PC-9 (cell line): ENCODE measurements around the gene TNFRSF25. TPM values are rescaled to one million over a fixed set of nuclear protein-coding genes. Genes with fewer than 3 reads are reported as not detected.

Experiments
- BruUV-seq: library from RNA; stranded (reverse); fragments of 400-500 nt; replicated peaks from 2 replicates; lab custom pipeline; 2021; lab: Mats Ljungman, UMichigan
- CTCF ChIA-PET: fragments of 300-600 bp; sonication (Branson Sonifier 250); formaldehyde crosslinking; loops from one replicate; lab custom pipeline; 2022; ENCODE audit warnings: antibody characterized with exemption; lab: Charles Lee
- POLR2A ChIA-PET: fragments of 300-600 bp; sonication (Branson Sonifier 250); formaldehyde crosslinking; loops from one replicate; lab custom pipeline; 2022; ENCODE audit warnings: antibody characterized with exemption; ENCODE audit not compliant: unreplicated experiment; lab: Charles Lee
- DNase-seq, 2 experiments: peaks; one replicate each; pipeline versions ENCODE4 v3.0.0 to v3.0.0-alpha.2; 2015 to 2022; ENCODE audit warnings: mixed read lengths in 1 of 2
- H2AFZ ChIP-seq: fragments of 200-600 bp; sonication (generic); 2 replicates; pipeline ENCODE4 v1.8.1; 2017; ENCODE audit warnings: antibody characterized with exemption
- H3F3A ChIP-seq: fragments of 200-600 bp; sonication (generic); 2 replicates; pipeline ENCODE4 v1.8.1; 2017; ENCODE audit warnings: antibody characterized with exemption, mild to moderate bottlenecking, low read depth; ENCODE audit not compliant: insufficient read depth
- H3K27ac ChIP-seq: fragments of 200-600 bp; sonication (generic); 2 replicates; pipeline ENCODE4 v1.6.1; 2016; ENCODE audit warnings: mixed run types
- H3K27me3 ChIP-seq: fragments of 200-600 bp; sonication (generic); 2 replicates; pipeline ENCODE4 v1.6.1; 2016; ENCODE audit warnings: low read depth, mixed run types; ENCODE audit not compliant: insufficient read depth
- H3K36me3 ChIP-seq: fragments of 200-600 bp; sonication (generic); 2 replicates; pipeline ENCODE4 v1.6.1; 2016; ENCODE audit warnings: low read depth, mixed run types
- H3K4me1 ChIP-seq: fragments of 200-600 bp; sonication (generic); replicated peaks from 2 replicates; pipeline ENCODE4 v1.6.1; 2016; ENCODE audit warnings: mixed run types; ENCODE audit not compliant: insufficient read depth
- H3K4me2 ChIP-seq: fragments of 200-600 bp; sonication (generic); 2 replicates; pipeline ENCODE4 v1.6.1; 2017; ENCODE audit warnings: mixed run types
- H3K4me3 ChIP-seq: fragments of 200-600 bp; sonication (generic); 2 replicates; pipeline ENCODE4 v1.6.1; 2016; ENCODE audit warnings: mixed run types
- H3K79me2 ChIP-seq: fragments of 200-600 bp; sonication (generic); 2 replicates; pipeline ENCODE4 v1.6.1; 2017; ENCODE audit warnings: low read depth, mixed run types
- H3K9me2 ChIP-seq: fragments of 200-600 bp; sonication (generic); 2 replicates; pipeline ENCODE4 v1.8.1; 2017; ENCODE audit warnings: mild to moderate bottlenecking; ENCODE audit not compliant: insufficient read depth
- H3K9me3 ChIP-seq: fragments of 200-600 bp; sonication (generic); 2 replicates; pipeline ENCODE4 v1.8.1; 2016; ENCODE audit warnings: low read depth; ENCODE audit not compliant: insufficient read depth
- H4K20me1 ChIP-seq: fragments of 200-600 bp; sonication (generic); 2 replicates; pipeline ENCODE4 v1.8.1; 2017; ENCODE audit not compliant: insufficient read depth
- EZH2 ChIP-seq: fragments of 200-600 bp; sonication (generic); IDR thresholded peaks from 2 replicates; pipeline ENCODE4 v1.8.0; 2017; ENCODE audit warnings: antibody characterized with exemption, low read depth
- intact Hi-C: fragments of 100-400 bp; cut with micrococcal nuclease; formaldehyde crosslinking; loops from one replicate; pipeline ENCODE4 v1.10.0; 2022; ENCODE audit not compliant: unreplicated experiment
- total RNA-seq: library from RNA; stranded (reverse); gene quantifications from 2 replicates; pipeline ENCODE4 v1.2.3, GENCODE V29; 2021
- TF ChIP-seq, protein P1 (sequence below): fragments of 200-600 bp; sonication (generic); conservative IDR thresholded peaks from 2 replicates; pipeline ENCODE4 v1.6.1; 2017; ENCODE audit warnings: mixed run types, antibody characterized with exemption, mild to moderate bottlenecking, moderate library complexity

Gene TNFRSF25
- total RNA-seq, 1 experiment from 2014 or later: 12.3 TPM

GRCh38 chr1:6491966-6492365, 26.0 kb upstream of the TNFRSF25 start:
- peaks cover 12% of the 10 kb centered on the region; the same call in 1 of the 2 replicates for H3F3A ChIP-seq
- H3K4me1 ChIP-seq: peaks cover 19% of the 10 kb centered on the region
- H3K27me3 ChIP-seq: no peaks in the 10 kb centered on the region
- no peak for DNase-seq
- intact Hi-C loops: loop anchor here (2.0 to 5.0 kb wide), 3 partner anchors 31 to 140 kb away; partner anchors contain the start of gene KLHL21
- H3K9me2 ChIP-seq: no peaks in the 10 kb centered on the region
- peak overlapping the region; percentile 98 for H3K4me2 ChIP-seq
- TF ChIP-seq, protein P1, sequence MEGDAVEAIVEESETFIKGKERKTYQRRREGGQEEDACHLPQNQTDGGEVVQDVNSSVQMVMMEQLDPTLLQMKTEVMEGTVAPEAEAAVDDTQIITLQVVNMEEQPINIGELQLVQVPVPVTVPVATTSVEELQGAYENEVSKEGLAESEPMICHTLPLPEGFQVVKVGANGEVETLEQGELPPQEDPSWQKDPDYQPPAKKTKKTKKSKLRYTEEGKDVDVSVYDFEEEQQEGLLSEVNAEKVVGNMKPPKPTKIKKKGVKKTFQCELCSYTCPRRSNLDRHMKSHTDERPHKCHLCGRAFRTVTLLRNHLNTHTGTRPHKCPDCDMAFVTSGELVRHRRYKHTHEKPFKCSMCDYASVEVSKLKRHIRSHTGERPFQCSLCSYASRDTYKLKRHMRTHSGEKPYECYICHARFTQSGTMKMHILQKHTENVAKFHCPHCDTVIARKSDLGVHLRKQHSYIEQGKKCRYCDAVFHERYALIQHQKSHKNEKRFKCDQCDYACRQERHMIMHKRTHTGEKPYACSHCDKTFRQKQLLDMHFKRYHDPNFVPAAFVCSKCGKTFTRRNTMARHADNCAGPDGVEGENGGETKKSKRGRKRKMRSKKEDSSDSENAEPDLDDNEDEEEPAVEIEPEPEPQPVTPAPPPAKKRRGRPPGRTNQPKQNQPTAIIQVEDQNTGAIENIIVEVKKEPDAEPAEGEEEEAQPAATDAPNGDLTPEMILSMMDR: no peak
- no peak for TF ChIP-seq EZH2
- no peak overlapping the region for H2AFZ ChIP-seq
- ChIA-PET CTCF (interaction anchor here (0.7 to 1.2 kb wide), 2 partner anchors 21 to 31 kb away, joined by 3 to 5 read pairs; no protein-coding TSS in a partner anchor), POLR2A (interaction anchor here (0.6 to 0.7 kb wide), 2 partner anchors 69 to 462 kb away, joined by 3 to 5 read pairs; no protein-coding TSS in a partner anchor)
- no peaks in the 10 kb centered on the region for H3K36me3 ChIP-seq
- H3K27ac ChIP-seq: peak overlapping the region; percentile 89
- no peaks in the 10 kb centered on the region for H4K20me1 ChIP-seq
- H3K9me3 ChIP-seq: no peaks in the 10 kb centered on the region
- no peaks in the 10 kb centered on the region for H3K79me2 ChIP-seq
- no TSS peak for BruUV-seq
- peak overlapping the region; percentile 89; the same call in 1 of the 2 replicates for H3K4me3 ChIP-seq

DNA sequence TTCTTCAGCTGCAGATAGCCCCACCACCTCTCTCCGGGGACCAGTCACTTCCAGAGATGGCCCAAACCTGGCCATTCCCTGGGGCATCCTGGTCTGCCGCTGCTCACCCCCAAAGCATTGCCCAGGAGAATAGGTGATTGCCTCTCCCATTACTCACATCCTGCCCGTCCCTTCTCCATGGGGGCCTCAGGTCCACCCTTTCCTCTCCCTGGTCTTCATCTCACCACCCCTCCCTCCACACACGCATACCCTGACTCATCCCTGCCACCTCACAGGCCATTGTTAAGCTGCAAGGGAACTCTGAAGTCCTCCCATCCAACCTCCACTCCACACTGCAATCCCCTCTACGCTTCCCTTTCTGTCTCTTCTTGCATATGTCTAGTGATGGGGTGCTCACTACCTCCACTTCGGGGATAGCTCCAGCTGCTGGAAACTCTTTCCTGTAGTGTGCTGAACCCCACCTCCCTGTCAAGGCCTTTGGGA, 25.5 kb upstream of the TNFRSF25 start, which contains the start of gene PLEKHG5:
Gene PLEKHG5, minus strand, starts transcription at position 188 of the 483 bp plus-strand sequence. CDS start 14,096 bp downstream, outside the sequence.
- intact Hi-C loops: loop anchor here (2.0 to 5.0 kb wide), 3 partner anchors 31 to 139 kb away; partner anchors contain the start of gene KLHL21
- Histone ChIP-seq H3F3A (peaks cover 12% of the 10 kb centered on the region; the same call in 1 of the 2 replicates), H3K9me3 (no peaks in the 10 kb centered on the region), H2AFZ (peak within 1 kb of the TSS; percentile 90), H3K4me2 (peak within 1 kb of the TSS; percentile 98), H3K27ac (peak within 1 kb of the TSS; percentile 89), H3K4me3 (peak within 1 kb of the TSS; percentile 89), H4K20me1 (no peaks in the 10 kb centered on the region), H3K27me3 (no peaks in the 10 kb centered on the region), H3K9me2 (no peaks in the 10 kb centered on the region), H3K36me3 (no peaks in the 10 kb centered on the region), H3K4me1 (peaks cover 19% of the 10 kb centered on the region), H3K79me2 (no peaks in the 10 kb centered on the region)
- DNase-seq: peak; percentile 63 to 75
- no peak for TF ChIP-seq EZH2
- TF ChIP-seq, protein P1: no peak
- POLR2A ChIA-PET: interaction anchor here (0.6 to 0.7 kb wide), 2 partner anchors 69 to 109 kb away, joined by 5 read pairs; no protein-coding TSS in a partner anchor
- BruUV-seq: no TSS peak
- CTCF ChIA-PET: interaction anchor here (0.7 to 1.2 kb wide), 2 partner anchors 22 to 32 kb away, joined by 3 to 5 read pairs; no protein-coding TSS in a partner anchor

- Histone ChIP-seq H3K79me2 (no peaks in the 10 kb centered on the region), H4K20me1 (no peaks in the 10 kb centered on the region), H3K27me3 (no peaks in the 10 kb centered on the region), H2AFZ (peak overlapping the region; percentile 90), H3K27ac (peak overlapping the region; percentile 89), H3K4me3 (peak overlapping the region; percentile 89), H3F3A (peaks cover 12% of the 10 kb centered on the region; the same call in 1 of the 2 replicates), H3K36me3 (no peaks in the 10 kb centered on the region), H3K9me3 (no peaks in the 10 kb centered on the region), H3K4me1 (peaks cover 19% of the 10 kb centered on the region), H3K9me2 (no peaks in the 10 kb centered on the region), H3K4me2 (peak overlapping the region; percentile 98)
- no peak for DNase-seq
- POLR2A ChIA-PET: interaction anchor here (0.7 kb wide), 1 partner anchor 108 kb away, joined by 5 read pairs; no protein-coding TSS in a partner anchor
- TF ChIP-seq, protein P1: no peak
- no peak for TF ChIP-seq EZH2
- intact Hi-C loops: loop anchor here (2.0 to 5.0 kb wide), 3 partner anchors 32 to 139 kb away; partner anchors contain the start of gene KLHL21
- BruUV-seq: TSS peak; percentile 81
- CTCF ChIA-PET: interaction anchor here (0.6 kb wide), 1 partner anchor 150 kb away, joined by 3 read pairs; no protein-coding TSS in a partner anchor
Measured at GRCh38 chr1:6491081-6491449, 25.1 kb upstream of the TNFRSF25 start.
